Cardiac ventricle fibroblast (primary cell): ENCODE measurements around the gene SCUBE2. TPM values are rescaled to one million over a fixed set of nuclear protein-coding genes. Genes with fewer than 3 reads are reported as not detected.

Source experiments
- total RNA-seq: library from RNA; depleted of rRNA; stranded (reverse); fragments of >200 nt; gene quantifications from 2 replicates; pipeline ENCODE4 v1.2.3, GENCODE V29; 2015

Gene SCUBE2
- total RNA-seq: 1.4 and 5.4 TPM in 2 replicates

DNA sequence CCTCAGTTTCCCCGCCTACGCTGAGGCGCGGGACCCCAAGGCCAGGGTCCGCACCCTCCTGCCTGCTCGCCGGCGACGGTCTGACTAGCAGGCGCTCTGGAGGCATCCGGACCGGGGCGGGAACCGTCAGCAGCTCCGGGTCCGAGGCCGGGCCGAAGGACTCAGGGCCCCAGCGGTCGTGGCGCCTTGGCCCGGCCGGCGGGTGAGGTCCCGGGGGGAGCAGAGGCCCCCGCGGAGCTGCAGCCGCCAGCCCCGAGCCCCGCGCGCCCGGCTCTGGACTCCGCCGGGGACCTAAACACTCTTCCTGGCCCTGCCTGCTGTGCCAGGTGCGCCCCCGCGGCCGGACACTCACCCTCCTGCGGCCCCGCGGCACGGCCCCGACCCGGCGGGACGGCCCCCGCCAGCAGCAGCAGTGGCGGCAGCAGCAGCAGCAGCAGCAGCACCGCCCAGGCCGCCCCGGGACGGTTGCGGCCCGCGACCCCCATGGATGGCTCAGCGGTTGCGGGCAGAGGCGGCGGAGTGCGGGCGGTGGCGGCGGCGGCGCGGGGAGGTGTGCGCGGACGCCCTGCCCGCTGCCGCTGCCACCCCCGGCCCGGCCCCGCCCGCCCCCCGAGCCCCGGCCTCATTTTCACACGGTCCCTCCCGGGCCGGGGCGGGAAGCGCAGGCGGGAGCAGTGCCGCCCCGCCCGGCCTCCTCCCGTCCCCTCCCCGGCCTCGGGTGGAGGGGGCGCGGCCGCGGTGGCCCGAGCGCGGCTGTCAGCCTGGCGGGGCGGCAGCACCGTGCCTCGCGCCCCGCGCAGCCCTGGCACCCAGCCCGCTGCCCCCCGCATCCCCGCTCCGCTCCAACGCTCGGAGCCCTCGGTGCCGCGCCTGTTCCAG, at the start of gene SCUBE2:
SCUBE2 (minus strand) TSS at position 556 of the 879 bp plus-strand sequence; CDS start at position 485, 71 bp downstream.

DNA sequence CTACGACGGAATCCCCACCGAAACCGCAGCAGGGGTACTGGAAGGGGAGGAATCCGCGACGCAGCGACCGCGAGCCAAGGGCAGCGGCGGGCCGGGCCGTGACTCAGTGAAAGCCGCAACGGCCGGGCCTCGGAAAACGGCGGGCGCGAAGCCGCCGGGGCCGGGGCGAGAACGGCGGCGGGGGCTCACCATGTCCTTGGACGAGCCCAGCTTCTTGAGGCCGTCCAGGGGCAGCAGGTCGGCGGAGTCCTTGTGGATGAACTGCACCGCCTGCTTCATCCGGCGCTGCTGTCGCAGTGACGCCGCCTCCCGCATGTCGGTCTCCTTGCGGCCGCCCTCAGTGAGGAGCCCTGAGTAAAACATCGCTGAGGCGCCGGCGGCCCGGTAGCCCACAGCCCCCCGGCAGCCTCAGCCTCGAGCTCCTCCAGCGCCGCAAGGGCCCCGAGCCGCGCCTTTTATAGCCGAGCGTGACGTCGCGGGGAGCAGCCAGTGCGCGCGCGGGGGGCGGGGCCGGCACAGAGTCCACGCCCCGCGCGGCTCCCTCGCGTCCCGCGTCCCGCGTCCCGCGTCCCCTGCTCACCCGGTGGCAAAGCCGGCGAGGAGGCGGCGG, 87.7 kb downstream of the SCUBE2 start, which contains the start of gene NRIP3:
NRIP3 (minus strand) TSS at position 429 of the 610 bp plus-strand sequence; CDS start at position 363, 66 bp downstream.

Other genes starting within 250 kb of the SCUBE2 start
- 28.8 and 33.4 TPM in 2 replicates for gene AKIP1, start 180.4 kb downstream of the SCUBE2 start, total RNA-seq
- not detected in 2 replicates for gene C11orf16, start 158.7 kb downstream of the SCUBE2 start, total RNA-seq
- gene ASCL3, start 148.6 kb downstream of the SCUBE2 start, total RNA-seq: not detected in 2 replicates
- gene TMEM9B, start 127.2 kb downstream of the SCUBE2 start, total RNA-seq: 27.1 and 32.1 TPM in 2 replicates
- gene NRIP3, start 87.6 kb downstream of the SCUBE2 start, total RNA-seq: 0.25 and 0.34 TPM in 2 replicates
- gene DENND5A, start 173.8 kb upstream of the SCUBE2 start, total RNA-seq: 55.0 and 55.3 TPM in 2 replicates
- gene TMEM41B, start 223.0 kb upstream of the SCUBE2 start, total RNA-seq: 19.8 and 25.8 TPM in 2 replicates